Astrocyte (in vitro differentiated cells and primary cell): ENCODE measurements around the gene IL17RD. TPM values are rescaled to one million over a fixed set of nuclear protein-coding genes. Genes with fewer than 3 reads are reported as not detected.

Source experiments
- DNase-seq: peaks from one replicate; pipeline ENCODE4 v3.0.0-alpha.2; 2010; ENCODE audit warnings: low read depth
- FAIRE-seq: peaks from 2 replicates; lab custom pipeline; 2011; peaks lifted over from hg19 to GRCh38; lab: Jason Lieb, UNC
- H2AFZ ChIP-seq: 2 replicates; pipeline ENCODE4 v1.6.0; 2012; ENCODE audit warnings: low read depth, low read length, inconsistent platforms
- H3K27ac ChIP-seq: 2 replicates; pipeline ENCODE4 v1.5.1; 2011; ENCODE audit warnings: low read depth, low read length, inconsistent platforms
- H3K27me3 ChIP-seq: 2 replicates; pipeline ENCODE4 v1.6.0; 2011; ENCODE audit warnings: low read length, inconsistent platforms; ENCODE audit not compliant: insufficient read depth
- H3K36me3 ChIP-seq: 2 replicates; pipeline ENCODE4 v1.5.1; 2011; ENCODE audit warnings: low read length, inconsistent platforms; ENCODE audit not compliant: insufficient read depth
- H3K4me1 ChIP-seq: 2 replicates; pipeline ENCODE4 v1.5.1; 2011; ENCODE audit warnings: low read length, inconsistent platforms; ENCODE audit not compliant: insufficient read depth
- H3K4me2 ChIP-seq: 2 replicates; pipeline ENCODE4 v1.6.0; 2012; ENCODE audit warnings: low read length, inconsistent platforms
- H3K4me3 ChIP-seq: 2 replicates; pipeline ENCODE4 v1.5.1; 2011; ENCODE audit warnings: low read depth, mild to moderate bottlenecking, low read length, inconsistent platforms; ENCODE audit not compliant: insufficient read depth
- H3K79me2 ChIP-seq: 2 replicates; pipeline ENCODE4 v1.6.0; 2012; ENCODE audit warnings: mild to moderate bottlenecking, low read length, inconsistent platforms; ENCODE audit not compliant: insufficient read depth
- H3K9ac ChIP-seq: 2 replicates; pipeline ENCODE4 v1.6.0; 2012; ENCODE audit warnings: mild to moderate bottlenecking, low read length, inconsistent platforms
- H3K9me3 ChIP-seq: 2 replicates; pipeline ENCODE4 v1.5.1; 2012; ENCODE audit warnings: low read depth, mild to moderate bottlenecking, low read length, inconsistent platforms; ENCODE audit not compliant: insufficient read depth
- H4K20me1 ChIP-seq: 2 replicates; pipeline ENCODE4 v1.6.0; 2012; ENCODE audit warnings: low read length, inconsistent platforms; ENCODE audit not compliant: insufficient read depth
- H3K27ac Mint-ChIP-seq: one replicate; pipeline ENCODE4 v1.8.0; 2021; ENCODE audit warnings: mild to moderate bottlenecking, mixed read lengths; ENCODE audit not compliant: unreplicated experiment
- H3K27me3 Mint-ChIP-seq: one replicate; pipeline ENCODE4 v1.8.0; 2021; ENCODE audit warnings: low read depth, mixed read lengths; ENCODE audit not compliant: unreplicated experiment
- H3K36me3 Mint-ChIP-seq: one replicate; pipeline ENCODE4 v1.8.0; 2021; ENCODE audit warnings: low read depth, mixed read lengths; ENCODE audit not compliant: unreplicated experiment
- H3K4me1 Mint-ChIP-seq: one replicate; pipeline ENCODE4 v1.8.0; 2021; ENCODE audit warnings: low read depth, mixed read lengths; ENCODE audit not compliant: unreplicated experiment
- H3K4me3 Mint-ChIP-seq: one replicate; pipeline ENCODE4 v1.8.0; 2021; ENCODE audit warnings: mild to moderate bottlenecking, moderate library complexity, mixed read lengths; ENCODE audit not compliant: unreplicated experiment
- H3K9me3 Mint-ChIP-seq: one replicate; pipeline ENCODE4 v1.8.0; 2021; ENCODE audit warnings: mild to moderate bottlenecking, mixed read lengths; ENCODE audit not compliant: unreplicated experiment
- EZH2 ChIP-seq: IDR thresholded peaks from 2 replicates; pipeline ENCODE4 v1.6.1; 2012; ENCODE audit warnings: mild to moderate bottlenecking, low read length, inconsistent platforms; ENCODE audit not compliant: insufficient read depth
- total RNA-seq: library from RNA; stranded (reverse); gene quantifications from 2 replicates; pipeline ENCODE4 v1.2.1, GENCODE V29; 2021
- TF ChIP-seq, protein P1 (sequence below): IDR thresholded peaks from 2 replicates; pipeline ENCODE4 v1.5.1; 2011; ENCODE audit warnings: low read depth, mild to moderate bottlenecking, inconsistent platforms, low read length, moderate library complexity; ENCODE audit not compliant: insufficient read depth

IL17RD gene
- total RNA-seq, 1 donor from 2014 or later, result 13.0 TPM

DNA sequence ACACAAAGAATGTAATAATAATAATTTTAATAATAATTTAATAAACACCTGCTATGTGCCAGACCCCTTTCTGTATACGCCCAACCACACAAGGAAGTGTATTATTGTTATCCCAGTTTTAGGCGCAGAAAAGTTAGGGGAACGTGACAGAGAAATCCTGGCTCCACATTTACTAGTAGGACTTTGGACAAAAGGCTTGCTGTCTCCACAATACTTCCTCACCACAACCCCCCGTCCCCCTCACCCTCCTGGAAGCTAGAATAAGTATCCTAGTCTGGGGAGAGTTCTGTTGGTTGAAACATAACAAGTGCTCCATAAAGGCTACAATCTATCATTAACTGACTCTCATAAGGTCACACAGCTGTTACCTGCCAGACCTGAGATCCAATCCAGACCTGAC, 488 bp upstream of the IL17RD start:
- Histone ChIP-seq H3K27me3 (peaks cover 5% of the 10 kb centered on the region), H4K20me1 (peaks cover 23% of the 10 kb centered on the region), H2AFZ (no peak overlapping the region), H3K4me2 (peak overlapping the region; percentile 87), H3K27ac (no peak overlapping the region), H3K9me3 (no peaks in the 10 kb centered on the region), H3K4me3 (no peak overlapping the region), H3K79me2 (peaks cover 21% of the 10 kb centered on the region), H3K9ac (no peak overlapping the region), H3K4me1 (peaks cover 20% of the 10 kb centered on the region), H3K36me3 (no peaks in the 10 kb centered on the region)
- H3K27me3 Mint-ChIP-seq, result peaks cover 26% of the 10 kb centered on the region
- DNase-seq, result no peak
- peaks cover 12% of the 10 kb centered on the region for H3K4me1 Mint-ChIP-seq
- FAIRE-seq, result no peak
- H3K27ac Mint-ChIP-seq, result no peak overlapping the region
- H3K9me3 Mint-ChIP-seq, result no peaks in the 10 kb centered on the region
- peak overlapping the region; percentile 58 for H3K4me3 Mint-ChIP-seq
- no peaks in the 10 kb centered on the region for H3K36me3 Mint-ChIP-seq
- TF ChIP-seq EZH2, result no peak
- TF ChIP-seq, protein P1, sequence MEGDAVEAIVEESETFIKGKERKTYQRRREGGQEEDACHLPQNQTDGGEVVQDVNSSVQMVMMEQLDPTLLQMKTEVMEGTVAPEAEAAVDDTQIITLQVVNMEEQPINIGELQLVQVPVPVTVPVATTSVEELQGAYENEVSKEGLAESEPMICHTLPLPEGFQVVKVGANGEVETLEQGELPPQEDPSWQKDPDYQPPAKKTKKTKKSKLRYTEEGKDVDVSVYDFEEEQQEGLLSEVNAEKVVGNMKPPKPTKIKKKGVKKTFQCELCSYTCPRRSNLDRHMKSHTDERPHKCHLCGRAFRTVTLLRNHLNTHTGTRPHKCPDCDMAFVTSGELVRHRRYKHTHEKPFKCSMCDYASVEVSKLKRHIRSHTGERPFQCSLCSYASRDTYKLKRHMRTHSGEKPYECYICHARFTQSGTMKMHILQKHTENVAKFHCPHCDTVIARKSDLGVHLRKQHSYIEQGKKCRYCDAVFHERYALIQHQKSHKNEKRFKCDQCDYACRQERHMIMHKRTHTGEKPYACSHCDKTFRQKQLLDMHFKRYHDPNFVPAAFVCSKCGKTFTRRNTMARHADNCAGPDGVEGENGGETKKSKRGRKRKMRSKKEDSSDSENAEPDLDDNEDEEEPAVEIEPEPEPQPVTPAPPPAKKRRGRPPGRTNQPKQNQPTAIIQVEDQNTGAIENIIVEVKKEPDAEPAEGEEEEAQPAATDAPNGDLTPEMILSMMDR, result no peak

DNA sequence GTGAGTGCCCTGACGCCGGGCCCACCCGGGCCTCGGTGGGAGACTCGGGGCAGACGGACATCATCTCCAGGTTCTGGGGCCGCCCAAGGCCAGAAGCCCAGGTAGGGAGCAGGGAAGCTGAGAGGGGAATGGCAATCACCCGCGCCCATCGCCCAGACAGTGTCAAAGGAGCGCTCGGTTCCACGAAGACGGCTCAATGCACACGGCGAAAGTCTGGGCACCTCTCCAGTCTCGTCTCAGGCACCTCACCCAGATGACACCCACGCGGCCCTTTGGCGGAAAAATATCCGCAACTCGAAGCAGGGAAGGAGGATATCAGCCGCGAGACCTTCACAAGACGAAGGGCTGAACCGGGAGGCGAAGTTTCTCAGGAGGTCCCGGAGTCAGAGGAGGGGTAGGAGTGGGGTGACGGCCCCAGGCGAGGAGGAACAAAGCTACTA, 916 bp downstream of the IL17RD start:
- TF ChIP-seq EZH2, result no peak
- TF ChIP-seq, protein P1, result no peak
- Histone ChIP-seq H3K9me3 (no peaks in the 10 kb centered on the region), H3K27me3 (peaks cover 5% of the 10 kb centered on the region), H3K36me3 (no peaks in the 10 kb centered on the region), H3K4me2 (peak overlapping the region; percentile 87), H3K79me2 (peaks cover 26% of the 10 kb centered on the region), H4K20me1 (peaks cover 23% of the 10 kb centered on the region), H3K4me3 (peak overlapping the region; percentile 70), H2AFZ (peak overlapping the region; percentile 94), H3K27ac (no peak overlapping the region), H3K9ac (peak overlapping the region; percentile 45), H3K4me1 (peaks cover 30% of the 10 kb centered on the region)
- peaks cover 18% of the 10 kb centered on the region for H3K4me1 Mint-ChIP-seq
- no peak for DNase-seq
- no peaks in the 10 kb centered on the region for H3K36me3 Mint-ChIP-seq
- peaks cover 22% of the 10 kb centered on the region for H3K27me3 Mint-ChIP-seq
- H3K9me3 Mint-ChIP-seq, result no peaks in the 10 kb centered on the region
- peak overlapping the region; percentile 95 for H3K4me3 Mint-ChIP-seq
- H3K27ac Mint-ChIP-seq, result no peak overlapping the region
- no peak for FAIRE-seq

DNA sequence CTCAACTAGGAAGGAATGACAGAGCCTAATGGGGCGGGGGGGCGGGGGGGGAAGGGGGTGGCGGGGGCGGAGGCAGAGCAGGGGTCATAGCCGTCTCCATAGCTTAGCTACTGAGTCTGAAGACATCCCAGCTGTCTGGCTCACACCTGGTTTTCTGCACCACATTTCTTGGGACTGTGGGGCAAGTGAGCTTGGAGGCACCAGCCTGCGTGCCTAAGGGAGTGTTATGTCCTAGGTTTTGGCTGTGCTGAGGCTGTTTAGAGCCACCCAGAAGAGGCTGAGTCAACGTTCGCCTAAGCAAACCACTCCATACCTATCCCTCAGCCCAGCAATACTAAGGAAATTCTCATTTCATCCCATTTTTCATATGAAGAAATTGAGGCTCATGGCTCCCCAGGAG, 1.4 kb downstream of the IL17RD start:
- H4K20me1 ChIP-seq, result peaks cover 23% of the 10 kb centered on the region
- peaks cover 5% of the 10 kb centered on the region for H3K27me3 ChIP-seq
- FAIRE-seq (no peak), DNase-seq (no peak)
- no peak overlapping the region for H2AFZ ChIP-seq
- H3K4me3 Mint-ChIP-seq, result peak overlapping the region; percentile 95
- peak overlapping the region; percentile 87 for H3K4me2 ChIP-seq
- no peaks in the 10 kb centered on the region for H3K9me3 Mint-ChIP-seq
- no peaks in the 10 kb centered on the region for H3K36me3 Mint-ChIP-seq
- H3K36me3 ChIP-seq, result no peaks in the 10 kb centered on the region
- TF ChIP-seq EZH2, result no peak
- TF ChIP-seq, protein P1, result no peak
- peak overlapping the region; percentile 70 for H3K4me3 ChIP-seq
- H3K9ac ChIP-seq, result peak overlapping the region; percentile 45
- peaks cover 21% of the 10 kb centered on the region for H3K4me1 Mint-ChIP-seq
- H3K4me1 ChIP-seq, result peaks cover 32% of the 10 kb centered on the region
- H3K27ac Mint-ChIP-seq, result no peak overlapping the region
- peaks cover 26% of the 10 kb centered on the region for H3K79me2 ChIP-seq
- no peak overlapping the region for H3K27ac ChIP-seq
- peaks cover 22% of the 10 kb centered on the region for H3K27me3 Mint-ChIP-seq
- no peaks in the 10 kb centered on the region for H3K9me3 ChIP-seq
